Epidermal melanocyte (primary cell): ENCODE results near the gene CCDC112.
"Not testable (repeated sequence)": the region's sequence is repeated elsewhere in the genome, so short reads cannot be mapped to it uniquely, and the experiment has no call there.

Experiments
- DNase-seq: peaks from one replicate; pipeline ENCODE4 v3.0.0; 2011; ENCODE audit warnings: low spot score; ENCODE audit not compliant: insufficient read length

Gene CCDC112

GRCh38 chr5:115296124-115297022 is at the start of gene CCDC112:
Gene CCDC112, minus strand, starts transcription at chr5:115296654. Its CDS starts 111 bp downstream, at chr5:115296543.
- peak; percentile 73 for DNase-seq

GRCh38 chr5:115345344-115345743 is 48.9 kb upstream of the CCDC112 start:
- no peak for DNase-seq

GRCh38 chr5:115343855-115344254 is 47.4 kb upstream of the CCDC112 start:
- DNase-seq: no peak

- no peak for DNase-seq
Observed at GRCh38 chr5:115342590-115343377, 46.3 kb upstream of the CCDC112 start.

GRCh38 chr5:115341745-115342144 is 45.3 kb upstream of the CCDC112 start:
- DNase-seq: no peak

- DNase-seq: no peak
Observed at GRCh38 chr5:115338851-115339250, 42.4 kb upstream of the CCDC112 start.

- DNase-seq: no peak
Observed at GRCh38 chr5:115337882-115338281, 41.4 kb upstream of the CCDC112 start.

GRCh38 chr5:115336964-115337363 is 40.5 kb upstream of the CCDC112 start:
- no peak for DNase-seq

GRCh38 chr5:115336201-115336720 is 39.8 kb upstream of the CCDC112 start:
- DNase-seq: no peak

GRCh38 chr5:115335301-115335700 is 38.8 kb upstream of the CCDC112 start:
- no peak for DNase-seq

GRCh38 chr5:115333164-115333563 is 36.7 kb upstream of the CCDC112 start:
- no peak for DNase-seq

- DNase-seq: no peak
Observed at GRCh38 chr5:115330830-115331229, 34.4 kb upstream of the CCDC112 start.

GRCh38 chr5:115329475-115329874 is 33.0 kb upstream of the CCDC112 start:
- DNase-seq: no peak

- not testable (repeated sequence) for DNase-seq
Observed at GRCh38 chr5:115328617-115329274, 32.3 kb upstream of the CCDC112 start.

- DNase-seq: no peak
Observed at GRCh38 chr5:115325296-115325959, 29.0 kb upstream of the CCDC112 start.

- no peak for DNase-seq
Observed at GRCh38 chr5:115324021-115324420, 27.6 kb upstream of the CCDC112 start.

- DNase-seq: no peak
Observed at GRCh38 chr5:115322729-115323128, 26.3 kb upstream of the CCDC112 start.

- DNase-seq: no peak
Observed at GRCh38 chr5:115321309-115321708, 24.9 kb upstream of the CCDC112 start.

GRCh38 chr5:115320515-115320914 is 24.1 kb upstream of the CCDC112 start:
- DNase-seq: no peak

- no peak for DNase-seq
Observed at GRCh38 chr5:115320006-115320405, 23.6 kb upstream of the CCDC112 start.

- no peak for DNase-seq
Observed at GRCh38 chr5:115319007-115319406, 22.6 kb upstream of the CCDC112 start.
